GM12878 (cell line): Measurements from ENCODE around the gene DNAAF1. TPM values are rescaled to one million over a fixed set of nuclear protein-coding genes. Genes with fewer than 3 reads are reported as not detected.

Experiments
- BCL11A ChIP-seq: IDR thresholded peaks from 2 replicates; pipeline ENCODE4 v1.6.1; 2011; ENCODE audit warnings: low read depth, low read length
- CREM ChIP-seq: IDR thresholded peaks from 2 replicates; pipeline ENCODE4 v1.6.1; 2014; ENCODE audit warnings: antibody characterized with exemption, low read depth
- DPF2 ChIP-seq: fragments of 450-650 bp; IDR thresholded peaks from 2 replicates; pipeline ENCODE4 v1.6.1; 2017; ENCODE audit warnings: mild to moderate bottlenecking
- FOXM1 ChIP-seq: IDR thresholded peaks from 2 replicates; pipeline ENCODE4 v1.6.1; 2012; ENCODE audit warnings: low read depth, mild to moderate bottlenecking, inconsistent platforms, low read length, moderate library complexity
- GATAD2B ChIP-seq: fragments of 450-650 bp; conservative IDR thresholded peaks from 2 replicates; pipeline ENCODE4 v1.6.1; 2017; ENCODE audit warnings: low read depth, mild to moderate bottlenecking, moderate library complexity
- NFXL1 ChIP-seq: fragments of 450-650 bp; IDR thresholded peaks from 2 replicates; pipeline ENCODE4 v1.6.1; 2017; ENCODE audit warnings: antibody characterized with exemption, mild to moderate bottlenecking, borderline replicate concordance
- RBBP5 ChIP-seq: fragments of 200-600 bp; sonication (generic); conservative IDR thresholded peaks from 2 replicates; pipeline ENCODE4 v1.6.1; 2016
- ZNF207 ChIP-seq: fragments of 450-650 bp; IDR thresholded peaks from 2 replicates; pipeline ENCODE4 v1.6.1; 2014; ENCODE audit warnings: antibody characterized with exemption, mild to moderate bottlenecking, borderline replicate concordance
- ZNF217 ChIP-seq: fragments of 450-650 bp; IDR thresholded peaks from 2 replicates; pipeline ENCODE4 v1.6.1; 2017; ENCODE audit warnings: antibody characterized with exemption, mild to moderate bottlenecking
- polyA plus RNA-seq, 11 experiments: library from polyadenylated mRNA; depleted of rRNA in 4 of 11; unstranded in 6 of 11; stranded (reverse) in 5 of 11; fragments of >200 nt; fragmentation: Nextera tagmentation in 4 of 11; fragmentation: Illumina TruSeq in 1 of 11; extraction: Ambion mirVana in 4 of 11; extraction: Trizol in 1 of 11; gene quantifications; 1 replicate in 1 of 11; 2 replicates in 10 of 11; pipeline versions ENCODE4 v1.2.1 to v1.2.3, GENCODE V29; 2011 to 2016; ENCODE audit warnings: inconsistent platforms in 2 of 11, missing spikeins in 2 of 11, low read depth in 1 of 11
- total RNA-seq, 4 experiments: library from RNA; depleted of rRNA in 3 of 4; stranded (reverse); fragments of >200 nt in 3 of 4; fragmentation: Illumina TruSeq in 1 of 4; extraction: Trizol in 1 of 4; gene quantifications; 2 replicates each; pipeline versions ENCODE4 v1.2.1 to v1.2.3, GENCODE V29; 2013 to 2021
- TF ChIP-seq, protein P1 (sequence below): fragments of 450-650 bp; IDR thresholded peaks from 2 replicates; pipeline ENCODE4 v1.6.1; 2017; ENCODE audit warnings: low read depth, mild to moderate bottlenecking, moderate library complexity
- TF ChIP-seq, protein P2 (sequence below): IDR thresholded peaks from 2 replicates; pipeline ENCODE4 v1.6.1; 2011; ENCODE audit warnings: borderline replicate concordance, low read depth, mild to moderate bottlenecking, moderate library complexity, mixed read lengths, low read length; ENCODE audit not compliant: insufficient read depth; ENCODE audit errors: extremely low read length
- TF ChIP-seq, protein P3 (sequence below): fragments of 450-650 bp; IDR thresholded peaks from 2 replicates; pipeline ENCODE4 v1.6.1; 2018; ENCODE audit warnings: mild to moderate bottlenecking, low read depth, moderate library complexity; ENCODE audit not compliant: partially characterized antibody
- TF ChIP-seq, protein P4 (sequence below): fragments of 450-650 bp; IDR thresholded peaks from 2 replicates; pipeline ENCODE4 v1.6.1; 2018; ENCODE audit warnings: borderline replicate concordance, mild to moderate bottlenecking; ENCODE audit not compliant: partially characterized antibody
- TF ChIP-seq, protein P5 (sequence below): IDR thresholded peaks from 2 replicates; pipeline ENCODE4 v1.6.1; 2012; ENCODE audit warnings: low read depth, low read length, improper control_type of control experiment
- TF ChIP-seq, protein P6 (sequence below): fragments of 450-650 bp; IDR thresholded peaks from 2 replicates; pipeline ENCODE4 v1.6.1; 2016; ENCODE audit warnings: mild to moderate bottlenecking

DNAAF1 gene
- total and polyA plus RNA-seq, 10 of the 15 experiments (the other 5 are each of a cell fraction or from before 2014, with no cell fraction given), result 0.02 to 0.76 (median 0.08) TPM; not detected in 6

DNA sequence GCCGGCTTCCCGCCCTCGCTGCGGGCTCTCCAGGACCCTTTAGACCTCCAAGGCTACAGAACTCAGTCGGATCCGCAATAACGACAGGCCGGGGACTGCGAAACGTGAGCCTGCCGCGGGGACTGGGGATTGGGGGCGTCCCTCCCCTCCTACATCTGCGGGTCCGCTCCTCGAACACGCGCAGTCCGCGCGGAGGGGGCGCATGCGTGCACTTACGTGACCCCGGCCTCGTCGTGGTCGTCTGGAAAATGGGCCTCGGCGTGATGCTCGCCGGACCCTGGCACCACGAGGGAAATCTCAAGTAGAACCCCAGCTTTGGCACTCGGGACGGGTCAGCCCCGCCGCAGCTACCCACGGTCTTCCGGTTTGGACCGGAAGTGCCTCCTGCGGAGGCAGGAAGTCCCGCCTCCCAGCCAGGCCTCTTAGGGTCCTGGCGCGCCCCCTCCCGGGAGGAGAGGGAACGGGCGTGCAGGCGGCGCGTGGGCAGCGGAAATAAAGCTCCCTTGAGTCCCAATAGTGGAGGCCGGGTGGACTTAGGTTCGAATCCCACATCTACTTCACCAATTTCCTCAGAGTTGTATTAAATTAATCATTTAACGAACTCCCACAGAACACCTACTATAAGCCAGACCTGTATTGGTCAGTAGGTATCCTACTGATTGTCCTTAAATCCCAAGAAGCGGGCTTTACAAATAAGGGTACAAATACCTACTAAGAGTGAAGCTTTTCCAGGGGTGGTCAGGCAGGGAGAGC is 41.8 kb downstream of the DNAAF1 start, which contains the start of gene TAF1C (continued):
- TF ChIP-seq, protein P1, sequence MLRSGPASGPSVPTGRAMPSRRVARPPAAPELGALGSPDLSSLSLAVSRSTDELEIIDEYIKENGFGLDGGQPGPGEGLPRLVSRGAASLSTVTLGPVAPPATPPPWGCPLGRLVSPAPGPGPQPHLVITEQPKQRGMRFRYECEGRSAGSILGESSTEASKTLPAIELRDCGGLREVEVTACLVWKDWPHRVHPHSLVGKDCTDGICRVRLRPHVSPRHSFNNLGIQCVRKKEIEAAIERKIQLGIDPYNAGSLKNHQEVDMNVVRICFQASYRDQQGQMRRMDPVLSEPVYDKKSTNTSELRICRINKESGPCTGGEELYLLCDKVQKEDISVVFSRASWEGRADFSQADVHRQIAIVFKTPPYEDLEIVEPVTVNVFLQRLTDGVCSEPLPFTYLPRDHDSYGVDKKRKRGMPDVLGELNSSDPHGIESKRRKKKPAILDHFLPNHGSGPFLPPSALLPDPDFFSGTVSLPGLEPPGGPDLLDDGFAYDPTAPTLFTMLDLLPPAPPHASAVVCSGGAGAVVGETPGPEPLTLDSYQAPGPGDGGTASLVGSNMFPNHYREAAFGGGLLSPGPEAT, result 0 out of 2 replicates have a peak, but pooled peaks have one; percentile 50
- no peak for TF ChIP-seq RBBP5
- TF ChIP-seq BCL11A, result 0 out of 2 replicates have a peak, but pooled peaks have one; percentile 20
- no peak for TF ChIP-seq NFXL1
- peak; percentile 55 for TF ChIP-seq CREM
- TF ChIP-seq, protein P2, sequence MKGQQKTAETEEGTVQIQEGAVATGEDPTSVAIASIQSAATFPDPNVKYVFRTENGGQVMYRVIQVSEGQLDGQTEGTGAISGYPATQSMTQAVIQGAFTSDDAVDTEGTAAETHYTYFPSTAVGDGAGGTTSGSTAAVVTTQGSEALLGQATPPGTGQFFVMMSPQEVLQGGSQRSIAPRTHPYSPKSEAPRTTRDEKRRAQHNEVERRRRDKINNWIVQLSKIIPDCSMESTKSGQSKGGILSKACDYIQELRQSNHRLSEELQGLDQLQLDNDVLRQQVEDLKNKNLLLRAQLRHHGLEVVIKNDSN, result no peak
- TF ChIP-seq, protein P3, sequence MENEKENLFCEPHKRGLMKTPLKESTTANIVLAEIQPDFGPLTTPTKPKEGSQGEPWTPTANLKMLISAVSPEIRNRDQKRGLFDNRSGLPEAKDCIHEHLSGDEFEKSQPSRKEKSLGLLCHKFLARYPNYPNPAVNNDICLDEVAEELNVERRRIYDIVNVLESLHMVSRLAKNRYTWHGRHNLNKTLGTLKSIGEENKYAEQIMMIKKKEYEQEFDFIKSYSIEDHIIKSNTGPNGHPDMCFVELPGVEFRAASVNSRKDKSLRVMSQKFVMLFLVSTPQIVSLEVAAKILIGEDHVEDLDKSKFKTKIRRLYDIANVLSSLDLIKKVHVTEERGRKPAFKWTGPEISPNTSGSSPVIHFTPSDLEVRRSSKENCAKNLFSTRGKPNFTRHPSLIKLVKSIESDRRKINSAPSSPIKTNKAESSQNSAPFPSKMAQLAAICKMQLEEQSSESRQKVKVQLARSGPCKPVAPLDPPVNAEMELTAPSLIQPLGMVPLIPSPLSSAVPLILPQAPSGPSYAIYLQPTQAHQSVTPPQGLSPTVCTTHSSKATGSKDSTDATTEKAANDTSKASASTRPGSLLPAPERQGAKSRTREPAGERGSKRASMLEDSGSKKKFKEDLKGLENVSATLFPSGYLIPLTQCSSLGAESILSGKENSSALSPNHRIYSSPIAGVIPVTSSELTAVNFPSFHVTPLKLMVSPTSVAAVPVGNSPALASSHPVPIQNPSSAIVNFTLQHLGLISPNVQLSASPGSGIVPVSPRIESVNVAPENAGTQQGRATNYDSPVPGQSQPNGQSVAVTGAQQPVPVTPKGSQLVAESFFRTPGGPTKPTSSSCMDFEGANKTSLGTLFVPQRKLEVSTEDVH, result peak; percentile 82
- peak; percentile 94 for TF ChIP-seq ZNF207
- TF ChIP-seq FOXM1, result no peak
- peak; percentile 82 for TF ChIP-seq GATAD2B
- peak; percentile 61 for TF ChIP-seq DPF2
- TF ChIP-seq, protein P4, sequence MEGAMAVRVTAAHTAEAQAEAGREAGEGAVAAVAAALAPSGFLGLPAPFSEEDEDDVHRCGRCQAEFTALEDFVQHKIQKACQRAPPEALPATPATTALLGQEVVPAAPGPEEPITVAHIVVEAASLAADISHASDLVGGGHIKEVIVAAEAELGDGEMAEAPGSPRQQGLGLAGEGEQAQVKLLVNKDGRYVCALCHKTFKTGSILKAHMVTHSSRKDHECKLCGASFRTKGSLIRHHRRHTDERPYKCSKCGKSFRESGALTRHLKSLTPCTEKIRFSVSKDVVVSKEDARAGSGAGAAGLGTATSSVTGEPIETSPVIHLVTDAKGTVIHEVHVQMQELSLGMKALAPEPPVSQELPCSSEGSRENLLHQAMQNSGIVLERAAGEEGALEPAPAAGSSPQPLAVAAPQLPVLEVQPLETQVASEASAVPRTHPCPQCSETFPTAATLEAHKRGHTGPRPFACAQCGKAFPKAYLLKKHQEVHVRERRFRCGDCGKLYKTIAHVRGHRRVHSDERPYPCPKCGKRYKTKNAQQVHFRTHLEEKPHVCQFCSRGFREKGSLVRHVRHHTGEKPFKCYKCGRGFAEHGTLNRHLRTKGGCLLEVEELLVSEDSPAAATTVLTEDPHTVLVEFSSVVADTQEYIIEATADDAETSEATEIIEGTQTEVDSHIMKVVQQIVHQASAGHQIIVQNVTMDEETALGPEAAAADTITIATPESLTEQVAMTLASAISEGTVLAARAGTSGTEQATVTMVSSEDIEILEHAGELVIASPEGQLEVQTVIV, result peak; percentile 29
- TF ChIP-seq, protein P5, sequence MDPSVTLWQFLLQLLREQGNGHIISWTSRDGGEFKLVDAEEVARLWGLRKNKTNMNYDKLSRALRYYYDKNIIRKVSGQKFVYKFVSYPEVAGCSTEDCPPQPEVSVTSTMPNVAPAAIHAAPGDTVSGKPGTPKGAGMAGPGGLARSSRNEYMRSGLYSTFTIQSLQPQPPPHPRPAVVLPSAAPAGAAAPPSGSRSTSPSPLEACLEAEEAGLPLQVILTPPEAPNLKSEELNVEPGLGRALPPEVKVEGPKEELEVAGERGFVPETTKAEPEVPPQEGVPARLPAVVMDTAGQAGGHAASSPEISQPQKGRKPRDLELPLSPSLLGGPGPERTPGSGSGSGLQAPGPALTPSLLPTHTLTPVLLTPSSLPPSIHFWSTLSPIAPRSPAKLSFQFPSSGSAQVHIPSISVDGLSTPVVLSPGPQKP, result peak; percentile 90
- TF ChIP-seq, protein P6, sequence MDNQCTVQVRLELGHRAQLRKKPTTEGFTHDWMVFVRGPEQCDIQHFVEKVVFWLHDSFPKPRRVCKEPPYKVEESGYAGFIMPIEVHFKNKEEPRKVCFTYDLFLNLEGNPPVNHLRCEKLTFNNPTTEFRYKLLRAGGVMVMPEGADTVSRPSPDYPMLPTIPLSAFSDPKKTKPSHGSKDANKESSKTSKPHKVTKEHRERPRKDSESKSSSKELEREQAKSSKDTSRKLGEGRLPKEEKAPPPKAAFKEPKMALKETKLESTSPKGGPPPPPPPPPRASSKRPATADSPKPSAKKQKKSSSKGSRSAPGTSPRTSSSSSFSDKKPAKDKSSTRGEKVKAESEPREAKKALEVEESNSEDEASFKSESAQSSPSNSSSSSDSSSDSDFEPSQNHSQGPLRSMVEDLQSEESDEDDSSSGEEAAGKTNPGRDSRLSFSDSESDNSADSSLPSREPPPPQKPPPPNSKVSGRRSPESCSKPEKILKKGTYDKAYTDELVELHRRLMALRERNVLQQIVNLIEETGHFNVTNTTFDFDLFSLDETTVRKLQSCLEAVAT, result no peak
- peak; percentile 96 for TF ChIP-seq ZNF217
